ENCODE results near the gene CDH23. TPM values are rescaled to one million over a fixed set of nuclear protein-coding genes. Genes with fewer than 3 reads are reported as not detected.

Gene CDH23
- total RNA-seq, 2 donors from 2014 or later: 3.9 to 4.4 TPM

DNA sequence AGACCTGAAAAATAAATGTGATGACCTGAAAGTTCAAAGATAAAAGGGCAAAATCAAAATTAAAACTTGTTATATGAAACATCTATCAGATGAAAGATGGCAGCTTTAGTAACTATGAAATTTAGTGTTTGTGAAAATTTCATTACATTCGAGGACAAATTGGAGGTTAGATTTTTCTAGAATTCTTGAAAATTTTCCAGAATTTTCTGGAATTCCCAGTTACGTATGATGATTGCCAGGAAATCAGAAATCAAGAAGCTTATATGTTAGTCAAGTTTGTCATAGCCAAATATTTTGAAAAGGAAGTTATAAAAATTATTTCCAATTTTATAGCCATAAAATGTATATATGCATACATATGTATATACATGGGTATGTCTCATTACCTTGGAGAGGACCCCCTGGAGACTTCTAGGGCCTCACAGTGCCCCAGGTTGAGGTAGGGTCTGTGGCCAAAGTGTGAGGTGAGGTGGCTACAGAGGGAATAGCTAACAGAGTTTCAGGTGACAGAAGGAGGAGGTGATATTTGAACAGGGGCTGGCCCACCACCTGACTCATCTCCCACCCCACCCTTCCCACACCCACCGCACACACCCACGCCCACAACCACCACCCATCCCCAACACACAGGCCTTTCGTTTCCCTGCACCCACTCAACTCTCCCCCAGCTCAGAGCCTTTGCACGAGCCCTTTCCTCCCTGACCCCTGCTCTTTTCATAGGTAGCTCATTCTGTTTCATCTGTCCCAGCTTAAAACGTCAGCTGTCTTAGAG lies 301.4 kb downstream of the CDH23 start:
- Histone ChIP-seq H3K4me1 (peaks cover 0 to 43% of the 10 kb centered on the region in 2 donors), H3K4me3 (no peak overlapping the region), H3K9me3 (no peaks in the 10 kb centered on the region), H3K36me3 (no peaks in the 10 kb centered on the region), H3K27me3 (no peaks in the 10 kb centered on the region), H3K27ac (no peak overlapping the region)
- no peak for DNase-seq (ENCODE audit: low spot score)
- TF ChIP-seq, protein P1, sequence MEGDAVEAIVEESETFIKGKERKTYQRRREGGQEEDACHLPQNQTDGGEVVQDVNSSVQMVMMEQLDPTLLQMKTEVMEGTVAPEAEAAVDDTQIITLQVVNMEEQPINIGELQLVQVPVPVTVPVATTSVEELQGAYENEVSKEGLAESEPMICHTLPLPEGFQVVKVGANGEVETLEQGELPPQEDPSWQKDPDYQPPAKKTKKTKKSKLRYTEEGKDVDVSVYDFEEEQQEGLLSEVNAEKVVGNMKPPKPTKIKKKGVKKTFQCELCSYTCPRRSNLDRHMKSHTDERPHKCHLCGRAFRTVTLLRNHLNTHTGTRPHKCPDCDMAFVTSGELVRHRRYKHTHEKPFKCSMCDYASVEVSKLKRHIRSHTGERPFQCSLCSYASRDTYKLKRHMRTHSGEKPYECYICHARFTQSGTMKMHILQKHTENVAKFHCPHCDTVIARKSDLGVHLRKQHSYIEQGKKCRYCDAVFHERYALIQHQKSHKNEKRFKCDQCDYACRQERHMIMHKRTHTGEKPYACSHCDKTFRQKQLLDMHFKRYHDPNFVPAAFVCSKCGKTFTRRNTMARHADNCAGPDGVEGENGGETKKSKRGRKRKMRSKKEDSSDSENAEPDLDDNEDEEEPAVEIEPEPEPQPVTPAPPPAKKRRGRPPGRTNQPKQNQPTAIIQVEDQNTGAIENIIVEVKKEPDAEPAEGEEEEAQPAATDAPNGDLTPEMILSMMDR (IDR thresholded peaks at IDR 0.05): no peak

DNA sequence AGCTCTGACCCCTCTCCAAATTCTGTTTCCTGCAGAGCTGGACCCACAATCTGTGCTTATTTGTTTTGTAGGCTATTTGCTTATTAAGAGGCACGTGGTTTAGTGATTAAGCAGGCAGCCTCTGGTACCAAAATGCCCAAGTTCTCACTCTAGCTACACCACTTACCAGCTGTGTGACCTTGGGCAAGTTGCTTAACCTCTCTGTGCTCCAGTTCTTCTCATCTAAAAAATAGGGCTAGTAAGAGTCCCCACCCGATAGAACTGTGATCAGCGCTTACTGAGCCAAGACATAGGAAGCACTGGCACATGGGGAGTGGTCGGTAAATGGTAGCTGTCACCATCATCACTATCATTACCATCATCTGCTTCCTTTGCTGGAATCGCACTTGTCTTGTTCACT lies 302.0 kb downstream of the CDH23 start:
- TF ChIP-seq, protein P1 (IDR thresholded peaks at IDR 0.05): no peak
- no peak overlapping the region for H3K4me3 ChIP-seq
- H3K27me3 ChIP-seq: no peaks in the 10 kb centered on the region
- no peak overlapping the region for H3K27ac ChIP-seq
- DNase-seq (ENCODE audit: low spot score): no peak
- H3K9me3 ChIP-seq: no peaks in the 10 kb centered on the region
- H3K4me1 ChIP-seq: peaks cover 0 to 41% of the 10 kb centered on the region in 2 donors
- no peaks in the 10 kb centered on the region for H3K36me3 ChIP-seq

DNA sequence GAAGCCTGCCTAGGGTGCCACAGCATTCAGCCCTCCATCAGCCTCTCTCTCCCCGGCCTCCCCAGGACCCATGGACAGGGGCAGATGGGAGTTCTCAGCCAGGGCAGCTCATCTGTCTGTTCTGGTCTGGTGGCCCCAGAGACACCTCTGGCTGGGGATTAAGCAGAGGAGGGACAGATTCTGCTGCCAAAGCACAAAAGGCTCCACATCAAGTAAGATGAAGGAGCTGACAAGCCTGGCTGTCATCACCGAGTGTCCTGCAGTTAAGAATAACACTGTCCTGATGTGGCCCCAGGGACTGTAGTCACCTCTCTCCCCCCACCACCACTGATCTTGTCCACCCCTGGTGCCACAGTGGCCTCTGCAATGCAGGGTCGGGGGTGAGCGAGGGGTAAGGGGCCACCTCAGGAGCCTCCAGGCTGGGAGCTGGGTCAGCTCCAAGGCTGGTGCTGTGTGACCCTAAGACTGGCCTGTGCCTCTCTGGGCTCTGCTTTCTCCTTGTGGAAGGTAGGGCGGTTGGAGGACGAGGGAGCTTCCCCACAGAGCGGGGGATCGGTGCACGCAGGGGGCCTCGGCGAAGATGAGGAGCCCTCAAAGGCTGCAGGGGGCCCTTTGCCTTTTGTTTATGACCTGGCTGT lies 304.1 kb downstream of the CDH23 start:
- TF ChIP-seq, protein P1 (IDR thresholded peaks at IDR 0.05): no peak
- no peak for DNase-seq (ENCODE audit: low spot score)
- Histone ChIP-seq H3K9me3 (no peaks in the 10 kb centered on the region), H3K4me3 (no peak overlapping the region), H3K36me3 (no peaks in the 10 kb centered on the region), H3K27ac (no peak overlapping the region), H3K4me1 (peaks cover 0 to 32% of the 10 kb centered on the region in 2 donors), H3K27me3 (no peaks in the 10 kb centered on the region)

DNA sequence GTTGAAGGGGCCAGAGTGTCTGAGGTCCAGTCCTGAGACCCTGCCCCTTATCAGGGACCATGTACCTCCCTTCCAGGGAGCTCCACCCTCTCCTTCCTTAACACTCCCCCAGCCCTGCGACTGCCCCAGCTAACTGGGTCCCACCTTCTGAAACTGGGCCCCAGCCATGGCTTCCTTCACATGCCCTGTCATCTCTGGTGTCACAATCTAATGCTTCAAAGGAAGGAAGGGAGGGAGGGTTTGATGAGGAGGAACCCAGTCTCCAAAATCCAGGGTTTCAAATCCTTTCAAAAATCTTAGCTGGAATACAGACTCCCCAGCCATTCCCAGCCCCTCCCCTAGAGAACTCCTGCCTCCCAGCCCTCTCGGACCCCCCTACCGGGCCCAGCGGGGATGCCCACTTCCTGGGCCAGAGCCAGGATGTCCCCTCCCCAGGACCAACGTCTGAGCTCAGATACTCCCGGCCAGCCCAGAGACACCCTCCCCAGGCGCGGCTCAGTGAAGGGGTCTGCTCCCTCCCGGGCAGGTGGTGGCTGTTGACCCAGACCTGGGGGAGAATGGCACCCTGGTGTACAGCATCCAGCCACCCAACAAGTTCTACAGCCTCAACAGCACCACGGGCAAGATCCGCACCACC lies 304.9 kb downstream of the CDH23 start:
- Histone ChIP-seq H3K27me3 (no peaks in the 10 kb centered on the region), H3K36me3 (no peaks in the 10 kb centered on the region), H3K4me1 (peaks cover 0 to 26% of the 10 kb centered on the region in 2 donors), H3K27ac (no peak overlapping the region), H3K4me3 (no peak overlapping the region), H3K9me3 (no peaks in the 10 kb centered on the region)
- DNase-seq (ENCODE audit: low spot score): no peak
- TF ChIP-seq, protein P1 (IDR thresholded peaks at IDR 0.05): no peak

DNA sequence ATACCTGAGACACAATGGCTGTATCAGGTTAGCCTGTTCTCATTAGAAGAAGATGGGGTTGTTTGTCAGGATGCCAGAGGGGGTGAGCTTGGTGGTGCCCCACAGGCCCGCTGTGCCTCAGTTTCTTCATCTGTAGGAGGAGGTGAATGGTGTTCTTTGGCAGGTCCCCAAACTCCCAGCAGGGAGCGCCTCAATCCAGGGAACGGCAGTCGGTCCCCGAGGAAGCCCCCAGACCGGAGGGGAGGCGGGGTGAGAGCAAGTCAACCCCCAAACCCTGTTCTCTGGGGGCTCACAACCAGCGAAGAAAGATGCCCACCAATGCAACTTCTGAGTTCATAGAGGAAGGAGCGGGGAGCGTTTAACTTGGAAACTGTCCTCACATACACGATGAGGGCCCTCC lies 306.9 kb downstream of the CDH23 start:
- Histone ChIP-seq H3K36me3 (no peaks in the 10 kb centered on the region), H3K4me3 (no peak overlapping the region), H3K4me1 (peaks cover 0 to 19% of the 10 kb centered on the region in 2 donors), H3K27ac (no peak overlapping the region), H3K27me3 (no peaks in the 10 kb centered on the region), H3K9me3 (no peaks in the 10 kb centered on the region)
- no peak for DNase-seq (ENCODE audit: low spot score)
- TF ChIP-seq, protein P1 (IDR thresholded peaks at IDR 0.05): no peak

Measured in right atrium auricular region (tissue), 2 donors.